Caco-2 (cell line): Measurements from ENCODE around the gene TRAK1. TPM values are rescaled to one million over a fixed set of nuclear protein-coding genes. Genes with fewer than 3 reads are reported as not detected.

ENCODE experiments used
- BruUV-seq: library from RNA; stranded (reverse); fragments of 400-500 nt; replicated peaks from 2 replicates; lab custom pipeline; 2021; lab: Mats Ljungman, UMichigan
- CTCF ChIA-PET: fragments of 300-600 bp; sonication (Branson Sonifier 250); formaldehyde crosslinking; loops from one replicate; lab custom pipeline; 2022; ENCODE audit warnings: antibody characterized with exemption; lab: Charles Lee
- POLR2A ChIA-PET: fragments of 300-600 bp; sonication (Branson Sonifier 250); formaldehyde crosslinking; loops from one replicate; lab custom pipeline; 2022; ENCODE audit warnings: antibody characterized with exemption; lab: Charles Lee
- DNase-seq, 2 experiments: peaks; one replicate each; pipeline versions ENCODE4 v3.0.0 to v3.0.0-alpha.2; 2020 to 2022
- H3K27me3 ChIP-seq: replicated peaks from 2 replicates; pipeline ENCODE4 v1.6.0; 2011; ENCODE audit warnings: low read length; ENCODE audit not compliant: control insufficient read depth, insufficient read depth
- H3K36me3 ChIP-seq: 2 replicates; pipeline ENCODE4 v1.5.1; 2011; ENCODE audit warnings: low read length; ENCODE audit not compliant: control insufficient read depth, insufficient read depth
- H3K4me1 ChIP-seq: fragments of 250-450 bp; sonication (Bioruptor Pico); 2 replicates; pipeline ENCODE4 v1.5.1; 2020; ENCODE audit warnings: mild to moderate bottlenecking
- H3K4me3 ChIP-seq: 2 replicates; pipeline ENCODE4 v1.5.1; 2011; ENCODE audit warnings: low read depth, mild to moderate bottlenecking, control low read depth, low read length
- H3K9me3 ChIP-seq: fragments of 250-450 bp; sonication (Bioruptor Pico); 2 replicates; pipeline ENCODE4 v1.5.1; 2020; ENCODE audit warnings: mild to moderate bottlenecking, moderate library complexity
- H3K27ac Mint-ChIP-seq: one replicate; pipeline ENCODE4 v1.8.0; 2022; ENCODE audit warnings: mixed read lengths; ENCODE audit not compliant: unreplicated experiment
- H3K27me3 Mint-ChIP-seq: one replicate; pipeline ENCODE4 v1.8.0; 2022; ENCODE audit warnings: mixed read lengths; ENCODE audit not compliant: insufficient read depth, unreplicated experiment
- H3K36me3 Mint-ChIP-seq: one replicate; pipeline ENCODE4 v1.8.0; 2022; ENCODE audit warnings: mild to moderate bottlenecking, mixed read lengths; ENCODE audit not compliant: insufficient read depth, unreplicated experiment
- H3K4me1 Mint-ChIP-seq: one replicate; pipeline ENCODE4 v1.8.0; 2022; ENCODE audit warnings: low read depth, mixed read lengths; ENCODE audit not compliant: unreplicated experiment
- H3K4me3 Mint-ChIP-seq: one replicate; pipeline ENCODE4 v1.8.0; 2022; ENCODE audit warnings: mild to moderate bottlenecking, moderate library complexity, mixed read lengths; ENCODE audit not compliant: unreplicated experiment
- H3K9me3 Mint-ChIP-seq: one replicate; pipeline ENCODE4 v1.8.0; 2022; ENCODE audit warnings: mixed read lengths; ENCODE audit not compliant: unreplicated experiment
- intact Hi-C: fragments of 100-400 bp; cut with micrococcal nuclease; formaldehyde crosslinking; loops from one replicate; pipeline ENCODE4 v1.10.0; 2022; ENCODE audit not compliant: unreplicated experiment
- total RNA-seq: library from RNA; stranded (reverse); gene quantifications from 2 replicates; pipeline ENCODE4 v1.2.3, GENCODE V29; 2022
- TF ChIP-seq, protein P1 (sequence below), 2 experiments: fragments of 200-600 bp in 1 of 2; IDR thresholded peaks; 1 replicate in 1 of 2; 2 replicates in 1 of 2; pipeline versions ENCODE4 v1.5.1 to v1.8.0; 2011 to 2022; ENCODE audit warnings: antibody characterized with exemption in 1 of 2, control low read depth in 1 of 2, inconsistent platforms in 1 of 2, low read depth in 1 of 2, low read length in 1 of 2, mild to moderate bottlenecking in 1 of 2, moderate library complexity in 1 of 2; ENCODE audit not compliant: insufficient read depth in 1 of 2, severe bottlenecking in 1 of 2, unreplicated experiment in 1 of 2

TRAK1 gene
- total RNA-seq, 1 experiment from 2014 or later = 33.3 TPM

DNA sequence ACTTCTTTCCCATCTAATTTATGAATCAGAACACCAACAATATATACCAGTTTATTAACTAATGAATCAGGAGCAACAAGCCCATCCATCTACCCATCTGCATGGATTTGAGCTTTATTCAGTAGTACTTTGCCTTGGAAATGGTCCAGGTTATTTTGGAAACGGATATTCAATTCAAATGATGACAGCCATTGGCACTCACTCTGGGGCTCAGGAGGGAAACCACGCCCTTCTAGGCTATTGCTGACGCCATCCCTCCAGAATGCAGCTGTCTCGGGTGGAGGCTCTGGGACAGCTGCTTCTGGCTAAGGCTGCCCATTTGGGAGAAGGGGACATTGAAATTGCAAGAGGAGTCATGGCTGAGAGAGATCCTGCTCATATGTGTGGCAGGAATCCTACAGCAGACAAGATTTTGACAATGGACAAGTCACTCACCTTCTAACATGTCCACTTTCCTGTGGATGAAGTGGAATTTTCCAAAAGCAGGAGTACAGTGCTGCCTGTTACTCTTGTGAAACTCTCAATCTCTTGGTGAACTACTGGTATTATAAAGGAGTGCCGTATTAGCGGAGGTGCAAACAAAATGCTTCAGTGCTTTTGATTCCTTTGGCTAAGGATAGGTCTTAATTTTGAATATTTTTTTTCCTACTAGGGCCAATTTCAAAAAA is 29.3 kb upstream of the TRAK1 start:
- H3K27me3 ChIP-seq = no peaks in the 10 kb centered on the region
- Mint-ChIP-seq H3K27ac (no peak overlapping the region), H3K4me1 (no peaks in the 10 kb centered on the region), H3K4me3 (no peak overlapping the region), H3K9me3 (no peaks in the 10 kb centered on the region), H3K27me3 (no peaks in the 10 kb centered on the region), H3K36me3 (no peaks in the 10 kb centered on the region)
- no TSS peak for BruUV-seq
- no peak overlapping the region for H3K4me3 ChIP-seq
- intact Hi-C loops = no loop called here
- H3K36me3 ChIP-seq = no peaks in the 10 kb centered on the region
- CTCF ChIA-PET = no interaction called here
- TF ChIP-seq, protein P1, sequence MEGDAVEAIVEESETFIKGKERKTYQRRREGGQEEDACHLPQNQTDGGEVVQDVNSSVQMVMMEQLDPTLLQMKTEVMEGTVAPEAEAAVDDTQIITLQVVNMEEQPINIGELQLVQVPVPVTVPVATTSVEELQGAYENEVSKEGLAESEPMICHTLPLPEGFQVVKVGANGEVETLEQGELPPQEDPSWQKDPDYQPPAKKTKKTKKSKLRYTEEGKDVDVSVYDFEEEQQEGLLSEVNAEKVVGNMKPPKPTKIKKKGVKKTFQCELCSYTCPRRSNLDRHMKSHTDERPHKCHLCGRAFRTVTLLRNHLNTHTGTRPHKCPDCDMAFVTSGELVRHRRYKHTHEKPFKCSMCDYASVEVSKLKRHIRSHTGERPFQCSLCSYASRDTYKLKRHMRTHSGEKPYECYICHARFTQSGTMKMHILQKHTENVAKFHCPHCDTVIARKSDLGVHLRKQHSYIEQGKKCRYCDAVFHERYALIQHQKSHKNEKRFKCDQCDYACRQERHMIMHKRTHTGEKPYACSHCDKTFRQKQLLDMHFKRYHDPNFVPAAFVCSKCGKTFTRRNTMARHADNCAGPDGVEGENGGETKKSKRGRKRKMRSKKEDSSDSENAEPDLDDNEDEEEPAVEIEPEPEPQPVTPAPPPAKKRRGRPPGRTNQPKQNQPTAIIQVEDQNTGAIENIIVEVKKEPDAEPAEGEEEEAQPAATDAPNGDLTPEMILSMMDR (IDR thresholded peaks at IDR 0.05; ENCODE audit: insufficient read depth in 1 of 2, low read depth in 1 of 2, low read length in 1 of 2, severe bottlenecking in 1 of 2, unreplicated experiment in 1 of 2) = no peak
- H3K9me3 ChIP-seq = no peaks in the 10 kb centered on the region
- peak; percentile 25 to 45 for DNase-seq
- H3K4me1 ChIP-seq = peaks cover 10% of the 10 kb centered on the region
- POLR2A ChIA-PET = interaction anchor here (0.6 kb wide), 1 partner anchor 287 kb away, joined by 3 read pairs; no protein-coding TSS in a partner anchor

DNA sequence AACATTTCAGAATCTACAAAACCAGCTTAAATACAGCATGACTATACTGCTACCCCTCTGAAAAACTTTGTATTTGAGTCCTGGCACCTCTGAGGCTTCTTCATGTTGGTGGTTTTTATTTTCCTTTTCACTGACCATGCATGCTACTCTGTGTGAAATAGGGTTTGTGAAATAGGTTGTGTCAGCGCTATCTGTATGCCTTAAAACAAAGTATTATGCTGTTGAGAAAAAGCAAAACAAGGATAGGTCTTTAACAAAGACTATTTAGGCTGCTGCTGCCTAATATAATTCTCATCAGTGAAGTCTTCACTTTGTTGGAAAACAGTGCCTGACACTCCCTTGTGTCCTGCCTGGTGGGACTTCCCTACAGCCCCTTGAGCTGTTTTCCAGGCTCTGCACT is 28.7 kb upstream of the TRAK1 start:
- no peaks in the 10 kb centered on the region for H3K27me3 Mint-ChIP-seq
- no TSS peak for BruUV-seq
- intact Hi-C loops = no loop called here
- peaks cover 10% of the 10 kb centered on the region for H3K4me1 ChIP-seq
- TF ChIP-seq, protein P1 (IDR thresholded peaks at IDR 0.05; ENCODE audit: insufficient read depth in 1 of 2, low read depth in 1 of 2, low read length in 1 of 2, severe bottlenecking in 1 of 2, unreplicated experiment in 1 of 2) = no peak
- no peaks in the 10 kb centered on the region for H3K36me3 ChIP-seq
- no peaks in the 10 kb centered on the region for H3K9me3 Mint-ChIP-seq
- H3K36me3 Mint-ChIP-seq = no peaks in the 10 kb centered on the region
- POLR2A ChIA-PET = no interaction called here
- H3K4me3 Mint-ChIP-seq = no peak overlapping the region
- CTCF ChIA-PET = no interaction called here
- no peak overlapping the region for H3K27ac Mint-ChIP-seq
- no peaks in the 10 kb centered on the region for H3K4me1 Mint-ChIP-seq
- H3K9me3 ChIP-seq = no peaks in the 10 kb centered on the region
- no peak for DNase-seq
- H3K4me3 ChIP-seq = no peak overlapping the region
- H3K27me3 ChIP-seq = no peaks in the 10 kb centered on the region

DNA sequence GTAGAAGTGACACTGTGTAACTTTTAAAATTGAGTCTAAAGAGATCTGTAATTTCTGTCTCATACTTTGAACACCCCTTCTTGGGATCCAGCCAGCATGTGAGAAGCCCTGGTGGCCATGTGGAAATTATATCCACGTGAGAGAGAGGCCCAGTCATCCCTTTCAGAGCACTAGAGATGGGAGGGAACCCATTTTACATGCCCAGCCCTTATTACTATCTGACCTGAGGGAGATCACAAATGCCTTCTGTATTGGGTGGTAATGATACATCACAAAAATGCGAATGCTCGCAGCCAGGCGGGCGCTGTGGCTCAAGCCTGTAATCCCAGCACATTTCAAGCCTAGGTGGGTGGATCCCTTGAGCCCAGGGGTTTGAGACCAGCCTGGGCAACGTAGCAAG is 27.3 kb upstream of the TRAK1 start:
- Mint-ChIP-seq H3K27ac (no peak overlapping the region), H3K4me3 (no peak overlapping the region), H3K9me3 (no peaks in the 10 kb centered on the region), H3K27me3 (no peaks in the 10 kb centered on the region), H3K4me1 (no peaks in the 10 kb centered on the region), H3K36me3 (no peaks in the 10 kb centered on the region)
- TF ChIP-seq, protein P1 (IDR thresholded peaks at IDR 0.05; ENCODE audit: insufficient read depth in 1 of 2, low read depth in 1 of 2, low read length in 1 of 2, severe bottlenecking in 1 of 2, unreplicated experiment in 1 of 2) = no peak
- no TSS peak for BruUV-seq
- Histone ChIP-seq H3K27me3 (no peaks in the 10 kb centered on the region), H3K4me3 (no peak overlapping the region), H3K36me3 (no peaks in the 10 kb centered on the region), H3K9me3 (no peaks in the 10 kb centered on the region), H3K4me1 (peaks cover 10% of the 10 kb centered on the region)
- ChIA-PET POLR2A (no interaction called here), CTCF (no interaction called here)
- no peak for DNase-seq
- intact Hi-C loops = no loop called here
